Karpas-422 (cell line): ENCODE data around the gene DNASE2. TPM values are rescaled to one million over a fixed set of nuclear protein-coding genes. Genes with fewer than 3 reads are reported as not detected.
"Not testable (repeated sequence)": the region's sequence is repeated elsewhere in the genome, so short reads cannot be mapped to it uniquely, and the experiment has no call there.

ENCODE experiments used
- DNase-seq: peaks from one replicate; pipeline ENCODE4 v3.0.0-alpha.2; 2015
- H2AFZ ChIP-seq: fragments of 200-600 bp; sonication (generic); 2 replicates; pipeline ENCODE4 v1.6.1; 2014; ENCODE audit warnings: antibody characterized with exemption, low read length, mixed read lengths
- H3K27ac ChIP-seq: fragments of 200-600 bp; sonication (generic); 2 replicates; pipeline ENCODE4 v1.5.1; 2014; ENCODE audit warnings: mild to moderate bottlenecking, low read length, moderate library complexity
- H3K27me3 ChIP-seq: fragments of 200-600 bp; sonication (generic); 2 replicates; pipeline ENCODE4 v1.6.1; 2014; ENCODE audit warnings: low read length, mixed read lengths
- H3K36me3 ChIP-seq: fragments of 200-600 bp; sonication (generic); 2 replicates; pipeline ENCODE4 v1.6.1; 2014; ENCODE audit warnings: low read length, mixed read lengths; ENCODE audit not compliant: insufficient read depth
- H3K4me1 ChIP-seq: fragments of 200-600 bp; sonication (generic); 2 replicates; pipeline ENCODE4 v1.6.1; 2014; ENCODE audit warnings: mild to moderate bottlenecking, low read length, mixed read lengths
- H3K4me2 ChIP-seq: fragments of 200-600 bp; sonication (generic); 2 replicates; pipeline ENCODE4 v1.6.1; 2014; ENCODE audit warnings: low read length, low read depth, mild to moderate bottlenecking; ENCODE audit not compliant: poor library complexity, severe bottlenecking
- H3K4me3 ChIP-seq: fragments of 200-600 bp; sonication (generic); 2 replicates; pipeline ENCODE4 v1.5.1; 2014; ENCODE audit warnings: mild to moderate bottlenecking, antibody characterized with exemption, low read length, mixed read lengths
- H3K79me2 ChIP-seq: fragments of 200-600 bp; sonication (generic); 2 replicates; pipeline ENCODE4 v1.6.1; 2014; ENCODE audit warnings: mild to moderate bottlenecking, low read length, mixed read lengths
- H3K9ac ChIP-seq: fragments of 200-600 bp; sonication (generic); 2 replicates; pipeline ENCODE4 v1.6.0; 2014; ENCODE audit warnings: low read length
- H3K9me2 ChIP-seq: fragments of 200-600 bp; sonication (generic), shearing (Covaris generic); replicated peaks from 2 replicates; pipeline ENCODE4 v1.6.0; 2014; ENCODE audit warnings: mild to moderate bottlenecking, low read length, moderate library complexity; ENCODE audit not compliant: insufficient read depth
- H3K9me3 ChIP-seq: fragments of 300-700, 200-600 bp; sonication (generic); 2 replicates; pipeline ENCODE4 v1.6.1; 2014; ENCODE audit warnings: low read length, mixed read lengths
- H4K20me1 ChIP-seq: fragments of 200-600 bp; sonication (generic); 2 replicates; pipeline ENCODE4 v1.6.1; 2014; ENCODE audit warnings: mild to moderate bottlenecking, antibody characterized with exemption, low read length, low read depth; ENCODE audit not compliant: insufficient read depth
- total RNA-seq: library from RNA; depleted of rRNA; stranded (reverse); fragments of >200 nt; shearing (Covaris generic); gene quantifications from 2 replicates; pipeline ENCODE4 v1.2.3, GENCODE V29; 2014; ENCODE audit warnings: low replicate concordance

DNASE2 gene
- total RNA-seq, 1 experiment from 2014 or later = 47.1 TPM

- DNase-seq = no peak
- Histone ChIP-seq H3K27ac (no peak overlapping the region), H3K36me3 (no peaks in the 10 kb centered on the region)
Observed at GRCh38 chr19:12864143-12864542, 17.1 kb downstream of the DNASE2 start.

GRCh38 chr19:12859546-12859945 lies 21.7 kb downstream of the DNASE2 start:
- no peak overlapping the region for H3K9ac ChIP-seq
- H3K9me3 ChIP-seq = no peaks in the 10 kb centered on the region
- H3K9me2 ChIP-seq = no peaks in the 10 kb centered on the region
- H3K79me2 ChIP-seq = no peaks in the 10 kb centered on the region
- H4K20me1 ChIP-seq = no peaks in the 10 kb centered on the region
- no peaks in the 10 kb centered on the region for H3K36me3 ChIP-seq
- no peak overlapping the region for H3K4me2 ChIP-seq
- H3K4me3 ChIP-seq = no peak overlapping the region
- no peak overlapping the region for H3K27ac ChIP-seq
- H2AFZ ChIP-seq = no peak overlapping the region
- DNase-seq = no peak
- no peaks in the 10 kb centered on the region for H3K4me1 ChIP-seq
- H3K27me3 ChIP-seq = no peaks in the 10 kb centered on the region

More at GRCh38 chr19:12864143-12864542, 17.1 kb downstream of the DNASE2 start:
- Histone ChIP-seq H4K20me1 (no peaks in the 10 kb centered on the region), H3K4me2 (no peak overlapping the region), H3K9me3 (no peaks in the 10 kb centered on the region), H3K4me1 (peaks cover 7% of the 10 kb centered on the region), H3K4me3 (no peak overlapping the region), H3K27me3 (no peaks in the 10 kb centered on the region), H3K9ac (no peak overlapping the region), H3K9me2 (no peaks in the 10 kb centered on the region), H2AFZ (no peak overlapping the region), H3K79me2 (no peaks in the 10 kb centered on the region)

- no peak overlapping the region for H3K4me2 ChIP-seq
- H3K9me2 ChIP-seq = no peaks in the 10 kb centered on the region
- no peaks in the 10 kb centered on the region for H3K36me3 ChIP-seq
- H3K79me2 ChIP-seq = no peaks in the 10 kb centered on the region
- no peaks in the 10 kb centered on the region for H3K4me1 ChIP-seq
- H3K27ac ChIP-seq = no peak overlapping the region
- H3K27me3 ChIP-seq = no peaks in the 10 kb centered on the region
- H3K4me3 ChIP-seq = no peak overlapping the region
- H4K20me1 ChIP-seq = no peaks in the 10 kb centered on the region
- no peak overlapping the region for H2AFZ ChIP-seq
- no peak overlapping the region for H3K9ac ChIP-seq
- no peaks in the 10 kb centered on the region for H3K9me3 ChIP-seq
- DNase-seq = no peak
Observed at GRCh38 chr19:12858041-12858928, 23.0 kb downstream of the DNASE2 start.

DNA sequence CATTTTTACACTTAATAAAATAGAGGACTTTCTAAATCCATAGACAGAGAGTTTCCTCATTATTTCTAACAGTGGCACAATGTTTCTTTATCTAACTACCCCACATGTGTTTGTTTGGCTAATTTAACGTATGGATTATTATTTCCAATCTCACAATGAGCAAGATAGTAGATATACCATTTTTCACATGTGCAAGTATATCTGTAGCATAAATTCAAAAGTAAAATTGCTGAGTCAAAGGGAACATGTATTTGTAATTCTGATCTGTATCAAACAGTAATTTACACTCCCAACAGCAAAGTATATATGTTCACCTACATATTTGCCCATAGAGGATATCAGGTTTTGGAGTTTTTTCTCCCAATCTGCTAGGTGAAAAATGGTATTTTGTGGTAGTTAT lies 24.6 kb downstream of the DNASE2 start:
- Histone ChIP-seq H3K27me3 (no peaks in the 10 kb centered on the region), H3K9me2 (no peaks in the 10 kb centered on the region), H4K20me1 (no peaks in the 10 kb centered on the region), H3K9me3 (no peaks in the 10 kb centered on the region), H3K9ac (no peak overlapping the region), H3K4me2 (no peak overlapping the region), H3K79me2 (no peaks in the 10 kb centered on the region), H2AFZ (no peak overlapping the region), H3K4me1 (no peaks in the 10 kb centered on the region), H3K27ac (no peak overlapping the region), H3K36me3 (no peaks in the 10 kb centered on the region), H3K4me3 (no peak overlapping the region)
- no peak for DNase-seq

DNA sequence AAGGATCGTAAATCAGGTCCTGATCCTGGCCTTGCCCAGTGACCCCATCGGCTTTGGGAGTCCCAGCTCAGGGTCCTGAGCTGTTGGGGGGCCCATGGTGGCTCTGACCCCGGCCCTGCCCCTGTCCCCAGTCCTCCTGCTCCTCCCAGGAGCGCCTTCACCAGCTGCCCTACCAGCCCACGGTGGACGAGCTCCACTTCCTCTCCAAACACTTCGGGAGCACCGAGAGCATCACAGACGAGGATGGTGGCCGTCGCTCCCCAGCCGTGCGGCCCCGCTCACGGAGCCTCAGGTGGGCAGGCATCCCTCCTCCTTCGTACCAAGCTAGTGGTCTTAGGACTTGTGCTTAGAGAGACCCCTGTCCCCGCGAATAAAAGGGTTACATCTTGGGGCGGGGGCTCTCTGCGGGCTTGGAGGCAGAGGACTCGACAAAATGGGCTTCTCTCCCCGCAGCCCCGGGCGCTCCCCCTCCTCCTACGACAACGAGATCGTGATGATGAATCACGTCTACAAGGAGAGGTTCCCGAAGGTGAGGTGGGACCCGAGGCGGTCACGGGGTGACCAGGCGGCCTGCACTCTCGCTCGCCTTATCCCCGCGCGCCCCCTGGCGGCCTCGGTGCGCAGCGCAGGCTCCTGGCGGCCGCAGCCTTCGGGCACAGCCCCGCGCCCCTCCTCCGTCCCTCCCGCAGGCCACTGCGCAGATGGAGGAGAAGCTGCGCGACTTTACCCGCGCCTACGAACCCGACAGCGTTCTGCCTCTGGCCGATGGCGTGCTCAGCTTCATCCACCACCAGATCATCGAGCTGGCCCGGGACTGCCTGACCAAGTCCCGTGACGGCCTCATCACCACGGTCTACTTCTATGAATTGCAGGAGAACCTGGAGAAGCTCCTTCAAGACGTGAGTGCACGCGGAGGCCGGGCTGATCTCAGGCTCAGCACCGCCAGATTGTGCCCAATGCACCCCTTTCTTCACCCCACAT lies 33.8 kb downstream of the DNASE2 start:
- Histone ChIP-seq H3K9ac (peak overlapping the region; percentile 41), H3K9me2 (no peaks in the 10 kb centered on the region), H2AFZ (peak overlapping the region; percentile 61; the same call in 1 of the 2 replicates), H3K27ac (no peak overlapping the region), H4K20me1 (no peaks in the 10 kb centered on the region), H3K4me3 (peak overlapping the region; percentile 35; the same call in 1 of the 2 replicates), H3K4me1 (peaks cover 8% of the 10 kb centered on the region), H3K27me3 (no peaks in the 10 kb centered on the region), H3K79me2 (no peaks in the 10 kb centered on the region), H3K36me3 (no peaks in the 10 kb centered on the region), H3K4me2 (peak overlapping the region; percentile 62), H3K9me3 (no peaks in the 10 kb centered on the region)
- DNase-seq = peak; percentile 93

DNA sequence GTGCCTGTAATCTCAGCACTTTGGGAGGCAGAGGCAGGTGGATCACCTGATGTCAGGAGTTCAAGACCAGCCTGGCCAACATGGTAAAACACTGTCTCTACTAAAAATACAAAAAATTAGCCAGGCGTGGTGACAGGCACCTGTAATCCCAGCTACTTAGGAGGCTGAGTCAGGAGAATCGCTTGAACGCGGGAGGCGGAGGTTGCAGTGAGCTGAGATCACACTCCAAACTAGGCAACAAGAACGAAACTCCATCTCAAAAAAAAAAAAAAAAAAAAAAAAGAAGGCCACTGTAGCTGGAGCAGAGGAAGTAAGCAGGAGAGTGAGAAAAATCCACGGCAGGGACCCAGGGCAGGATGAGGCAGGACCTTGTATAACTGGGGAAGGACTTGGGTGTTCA lies 34.6 kb downstream of the DNASE2 start:
- not testable (repeated sequence) for H3K27ac ChIP-seq, H4K20me1 ChIP-seq, H3K4me1 ChIP-seq, H3K4me2 ChIP-seq, H3K4me3 ChIP-seq, H2AFZ ChIP-seq, DNase-seq, H3K9ac ChIP-seq, H3K27me3 ChIP-seq, H3K9me3 ChIP-seq, H3K79me2 ChIP-seq, H3K36me3 ChIP-seq, H3K9me2 ChIP-seq

- H3K4me2 ChIP-seq = no peak overlapping the region
- H3K36me3 ChIP-seq = no peaks in the 10 kb centered on the region
- no peak for DNase-seq
- H4K20me1 ChIP-seq = 0 out of 2 replicates have a peak, but pooled peaks cover 4% of the 10 kb centered on the region
- H3K27ac ChIP-seq = no peak overlapping the region
- H3K9ac ChIP-seq = no peak overlapping the region
- no peaks in the 10 kb centered on the region for H3K9me2 ChIP-seq
- H3K4me3 ChIP-seq = no peak overlapping the region
- H3K4me1 ChIP-seq = peaks cover 10% of the 10 kb centered on the region
- H3K9me3 ChIP-seq = no peaks in the 10 kb centered on the region
- H3K79me2 ChIP-seq = no peaks in the 10 kb centered on the region
- H2AFZ ChIP-seq = no peak overlapping the region
- no peaks in the 10 kb centered on the region for H3K27me3 ChIP-seq
Observed at GRCh38 chr19:12843999-12844732, 37.1 kb downstream of the DNASE2 start.
